Heart right ventricle (tissue), 16 donors: ENCODE measurements around the gene EFHD2. TPM values are rescaled to one million over a fixed set of nuclear protein-coding genes. Genes with fewer than 3 reads are reported as not detected.

Experiments used
- ATAC-seq, 8 donors: fragments of 200-7000 bp; cut with Tn5 transposase; one replicate each; pipeline ENCODE4 v1.9.1; 2020; ENCODE audit warnings: mild to moderate bottlenecking in 8 of 8, moderate library complexity in 8 of 8, moderate number of reproducible peaks in 1 of 8
- DNase-seq, 2 donors: peaks; one replicate each; pipeline ENCODE4 v3.0.0-alpha.2; 2020
- H3K27ac ChIP-seq, 10 donors: fragments of 200-600 bp; sonication (generic) in 2 of 10; one replicate each; pipeline versions ENCODE4 v1.5.0 to v1.8.0; 2020 to 2022; ENCODE audit warnings: mild to moderate bottlenecking in 3 of 10
- H3K27me3 ChIP-seq, 7 donors: fragments of 200-600 bp; one replicate each; pipeline ENCODE4 v1.8.0; 2021 to 2022; ENCODE audit warnings: mild to moderate bottlenecking in 2 of 7
- H3K36me3 ChIP-seq, 9 donors: fragments of 200-600 bp; sonication (generic) in 1 of 9; one replicate each; pipeline versions ENCODE4 v1.5.0 to v1.8.0; 2020 to 2022; ENCODE audit warnings: mild to moderate bottlenecking in 2 of 9
- H3K4me1 ChIP-seq, 9 donors: fragments of 200-600 bp; sonication (generic) in 1 of 9; one replicate each; pipeline versions ENCODE4 v1.5.0 to v1.8.0; 2020 to 2022; ENCODE audit warnings: mild to moderate bottlenecking in 4 of 9
- H3K4me3 ChIP-seq, 10 donors: fragments of 200-600 bp; sonication (generic) in 2 of 10; one replicate each; pipeline versions ENCODE4 v1.5.0 to v1.8.0; 2020 to 2022; ENCODE audit warnings: mild to moderate bottlenecking in 7 of 10, moderate library complexity in 2 of 10
- H3K9me3 ChIP-seq, 11 donors: fragments of 200-600 bp in 10 of 11; sonication (generic) in 2 of 11; one replicate each; pipeline versions ENCODE4 v1.5.0 to v1.8.0; 2013 to 2022; ENCODE audit warnings: mild to moderate bottlenecking in 2 of 11, control low read depth in 1 of 11, moderate library complexity in 1 of 11
- whole genome bisulfite sequencing, 2 donors: extraction: QIAGEN DNeasy Blood & Tissue Kit; methylation state at CpG; one replicate each; pipeline ENCODE4 v1.1.7; 2013; ENCODE audit warnings: inconsistent platforms in 1 of 2; 5-methylcytosine and 5-hydroxymethylcytosine counted together
- intact Hi-C, 10 donors: fragments of 100-400 bp; cut with DNase I; formaldehyde crosslinking; loops; one replicate each; pipeline versions ENCODE4 v1.11.1 to v1.14.2; 2022
- polyA plus RNA-seq, 2 donors: library from polyadenylated mRNA; stranded (reverse); fragments of 200-250 nt; gene quantifications; one replicate each; pipeline ENCODE4 v1.2.3, GENCODE V29; 2013
- total RNA-seq, 10 donors: library from RNA; stranded (reverse); fragmentation: NEBNext Ultra II Directional in 3 of 10; extraction: Animal tissue kit (Norgen Biotek cat#: 25700) in 3 of 10; gene quantifications; one replicate each; pipeline versions ENCODE4 v1.2.1 to v1.2.4, GENCODE V29; 2021 to 2023
- TF ChIP-seq, protein P1 (sequence below), 9 donors: fragments of 200-600 bp; sonication (generic) in 2 of 9; IDR thresholded peaks; one replicate each; pipeline versions ENCODE4 v1.5.0 to v1.8.0; 2021 to 2022; ENCODE audit warnings: antibody characterized with exemption in 9 of 9, mild to moderate bottlenecking in 5 of 9, moderate library complexity in 1 of 9
- donor health status: Arrhythmogenic right ventricular cardiomyopathy.
- donor health status: ischemic (EF 13 %, LVEDD 7.1; RV severe dilation, severe dysfunction).
- donor health status: healthy with polysubstance abuse.
- donor health status: DM: no; HTN: yes; CAD: no.
- donor health status: DM: no; HTN: no; CAD: no.
- donor health status: ischemic (EF 25% LVEDD 6.9; RV normal size, moderate dysfunction).
- donor health status: ischemic (EF 25% LVEDD 5.7; RV mildly dilated, moderate dysfunction).
- donor health status: healthy.
- donor health status: DM: yes; HTN: yes; CAD: no.
- donor health status: Ischemic cardiomyopathy.
- donor health status: ischemic (EF 35%, LVEDD 5.7; RV mildly dilated, moderate dysfunction).
- donor health status: nonischemic (EF 11% LVEDD 7.7; RV severe dilation, severe dysfunction).
- donor health status: DM: yes; HTN: yes; CAD: no.
- donor health status: PGD.
- donor health status: ischemic (EF 29% LVEDD 5.4; RV normal size, mild dysfunction).
- donor health status: nonischemic (EF 23%, LVEDD 6.1; RV moderate dilation, normal function).

EFHD2 gene
- total and polyA plus RNA-seq, 12 donors: 9.4 to 32.1 (median 14.7) TPM

GRCh38 chr1:15397236-15397635 lies 12.5 kb upstream of the EFHD2 start:
- DNase-seq (no peak), ATAC-seq (no peak)
- WGBS, 2 donors: 93 to 95% methylated on average over 2 of the region's 2 CpGs
- H3K4me1 ChIP-seq: peaks cover 0 to 8% (median 0%) of the 10 kb centered on the region in 9 donors
- intact Hi-C loops: no loop called here
- H3K27ac ChIP-seq: no peak overlapping the region
- H3K36me3 ChIP-seq: no peaks in the 10 kb centered on the region
- peaks cover 0 to 17% (median 9%) of the 10 kb centered on the region in 11 donors for H3K9me3 ChIP-seq
- TF ChIP-seq, protein P1, sequence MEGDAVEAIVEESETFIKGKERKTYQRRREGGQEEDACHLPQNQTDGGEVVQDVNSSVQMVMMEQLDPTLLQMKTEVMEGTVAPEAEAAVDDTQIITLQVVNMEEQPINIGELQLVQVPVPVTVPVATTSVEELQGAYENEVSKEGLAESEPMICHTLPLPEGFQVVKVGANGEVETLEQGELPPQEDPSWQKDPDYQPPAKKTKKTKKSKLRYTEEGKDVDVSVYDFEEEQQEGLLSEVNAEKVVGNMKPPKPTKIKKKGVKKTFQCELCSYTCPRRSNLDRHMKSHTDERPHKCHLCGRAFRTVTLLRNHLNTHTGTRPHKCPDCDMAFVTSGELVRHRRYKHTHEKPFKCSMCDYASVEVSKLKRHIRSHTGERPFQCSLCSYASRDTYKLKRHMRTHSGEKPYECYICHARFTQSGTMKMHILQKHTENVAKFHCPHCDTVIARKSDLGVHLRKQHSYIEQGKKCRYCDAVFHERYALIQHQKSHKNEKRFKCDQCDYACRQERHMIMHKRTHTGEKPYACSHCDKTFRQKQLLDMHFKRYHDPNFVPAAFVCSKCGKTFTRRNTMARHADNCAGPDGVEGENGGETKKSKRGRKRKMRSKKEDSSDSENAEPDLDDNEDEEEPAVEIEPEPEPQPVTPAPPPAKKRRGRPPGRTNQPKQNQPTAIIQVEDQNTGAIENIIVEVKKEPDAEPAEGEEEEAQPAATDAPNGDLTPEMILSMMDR (IDR thresholded peaks at IDR 0.05): no peak
- no peaks in the 10 kb centered on the region for H3K27me3 ChIP-seq
- no peak overlapping the region for H3K4me3 ChIP-seq

GRCh38 chr1:15399710-15400109 lies 10.0 kb upstream of the EFHD2 start:
- peaks cover 0 to 8% (median 0%) of the 10 kb centered on the region in 9 donors for H3K4me1 ChIP-seq
- H3K27me3 ChIP-seq: no peaks in the 10 kb centered on the region
- H3K36me3 ChIP-seq: no peaks in the 10 kb centered on the region
- no peak overlapping the region for H3K4me3 ChIP-seq
- H3K27ac ChIP-seq: no peak overlapping the region
- ATAC-seq (no peak), DNase-seq (no peak)
- WGBS, 2 donors: 97 to 98% methylated on average over 2 of the region's 2 CpGs
- intact Hi-C loops: no loop called here
- TF ChIP-seq, protein P1 (IDR thresholded peaks at IDR 0.05): no peak
- peaks cover 0 to 17% (median 9%) of the 10 kb centered on the region in 11 donors for H3K9me3 ChIP-seq

DNA sequence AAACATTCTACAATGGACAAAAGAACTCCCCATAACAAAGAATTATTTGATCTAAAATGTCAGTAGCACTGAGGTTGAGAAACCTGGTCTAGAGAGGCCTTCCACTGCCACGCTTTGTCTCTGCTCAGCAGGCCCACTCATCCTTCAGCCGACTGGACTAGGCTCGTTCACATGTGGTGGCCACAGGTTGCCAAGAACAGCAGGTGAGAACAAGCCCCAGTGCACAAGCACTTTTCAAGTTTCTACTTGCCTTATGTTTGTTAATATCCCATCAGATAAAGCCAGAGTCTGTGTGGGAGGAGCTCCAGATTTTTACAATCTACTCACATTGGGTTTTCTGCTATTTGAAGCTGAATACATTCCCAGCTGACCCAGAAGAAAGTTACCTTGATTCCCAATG lies 9.1 kb upstream of the EFHD2 start:
- H3K9me3 ChIP-seq: peaks cover 0 to 17% (median 9%) of the 10 kb centered on the region in 11 donors
- TF ChIP-seq, protein P1 (IDR thresholded peaks at IDR 0.05): no peak
- ATAC-seq (no peak), DNase-seq (no peak)
- H3K27me3 ChIP-seq: no peaks in the 10 kb centered on the region
- intact Hi-C loops: no loop called here
- no peak overlapping the region for H3K27ac ChIP-seq
- H3K4me1 ChIP-seq: peaks cover 0 to 8% (median 0%) of the 10 kb centered on the region in 9 donors
- H3K4me3 ChIP-seq: no peak overlapping the region
- WGBS, 2 donors: 96% methylated on average over 3 of the region's 3 CpGs
- no peaks in the 10 kb centered on the region for H3K36me3 ChIP-seq

GRCh38 chr1:15401391-15402055 lies 8.2 kb upstream of the EFHD2 start:
- no peak overlapping the region for H3K27ac ChIP-seq
- H3K4me3 ChIP-seq: no peak overlapping the region
- DNase-seq (no peak), ATAC-seq (no peak)
- intact Hi-C loops: no loop called here
- H3K36me3 ChIP-seq: no peaks in the 10 kb centered on the region
- peaks cover 0 to 17% (median 9%) of the 10 kb centered on the region in 11 donors for H3K9me3 ChIP-seq
- TF ChIP-seq, protein P1 (IDR thresholded peaks at IDR 0.05): no peak
- no peaks in the 10 kb centered on the region for H3K27me3 ChIP-seq
- 62 to 70% methylated on average over 7 of the region's 7 CpGs for WGBS, 2 donors
- H3K4me1 ChIP-seq: peaks cover 0 to 8% (median 0%) of the 10 kb centered on the region in 9 donors
